Occipital lobe (tissue), 2 donors: ENCODE data around the gene TRUB2. TPM values are rescaled to one million over a fixed set of nuclear protein-coding genes. Genes with fewer than 3 reads are reported as not detected.

Source experiments
- DNase-seq: peaks from one replicate; lab custom pipeline; 2025; lab: John Stamatoyannopoulos, UW
- total RNA-seq: library from RNA; depleted of rRNA; stranded (reverse); fragments of >200 nt; gene quantifications from one replicate; pipeline ENCODE4 v1.2.3, GENCODE V29; 2014

The TRUB2 gene, protein sequence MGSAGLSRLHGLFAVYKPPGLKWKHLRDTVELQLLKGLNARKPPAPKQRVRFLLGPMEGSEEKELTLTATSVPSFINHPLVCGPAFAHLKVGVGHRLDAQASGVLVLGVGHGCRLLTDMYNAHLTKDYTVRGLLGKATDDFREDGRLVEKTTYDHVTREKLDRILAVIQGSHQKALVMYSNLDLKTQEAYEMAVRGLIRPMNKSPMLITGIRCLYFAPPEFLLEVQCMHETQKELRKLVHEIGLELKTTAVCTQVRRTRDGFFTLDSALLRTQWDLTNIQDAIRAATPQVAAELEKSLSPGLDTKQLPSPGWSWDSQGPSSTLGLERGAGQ
- total RNA-seq, result 24.0 TPM

DNA sequence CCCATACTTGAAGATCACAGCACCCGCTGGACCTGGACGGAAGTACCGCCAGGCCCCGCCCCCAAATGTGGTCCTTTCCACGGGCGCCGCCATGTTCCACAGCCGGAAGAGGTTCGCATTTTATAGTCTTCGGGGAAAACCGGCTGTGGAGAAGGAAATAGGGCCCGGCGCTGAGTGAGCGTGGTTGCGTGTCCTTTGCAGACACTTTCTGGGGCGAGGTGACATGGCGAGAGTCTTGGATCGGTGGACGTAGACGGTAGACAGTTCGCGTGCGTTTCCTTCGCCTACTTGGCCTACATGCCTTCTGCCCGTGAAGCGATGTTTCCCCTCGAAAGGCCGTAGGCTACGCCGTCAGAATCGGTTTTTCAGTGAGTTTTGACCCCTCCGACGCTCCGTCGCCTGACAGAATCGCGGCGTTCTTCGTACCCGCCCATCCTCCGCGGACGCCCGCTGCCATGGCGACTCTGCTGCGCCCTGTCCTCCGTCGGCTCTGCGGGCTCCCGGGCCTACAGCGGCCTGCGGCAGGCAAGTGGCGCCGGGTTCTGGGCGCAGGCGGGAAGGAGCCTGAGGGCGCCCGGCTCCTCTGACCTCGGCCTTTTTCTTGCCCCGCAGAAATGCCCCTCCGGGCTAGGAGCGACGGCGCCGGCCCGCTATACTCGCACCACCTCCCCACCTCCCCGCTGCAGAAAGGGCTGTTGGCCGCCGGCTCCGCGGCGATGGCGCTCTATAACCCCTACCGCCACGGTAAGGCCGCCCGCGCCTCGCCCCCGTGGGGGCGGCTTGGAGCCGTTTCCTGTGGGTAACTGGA, at the start of gene TRUB2, which contains the start of gene COQ4:
TSS of gene TRUB2 (minus strand) at position 44 of the 808 bp plus-strand sequence. CDS start at position 5, 39 bp downstream.
TSS of gene COQ4 (plus strand) at position 436 of the 808 bp plus-strand sequence. CDS start at position 456, 20 bp downstream.
- peak; percentile 91 for DNase-seq

DNA sequence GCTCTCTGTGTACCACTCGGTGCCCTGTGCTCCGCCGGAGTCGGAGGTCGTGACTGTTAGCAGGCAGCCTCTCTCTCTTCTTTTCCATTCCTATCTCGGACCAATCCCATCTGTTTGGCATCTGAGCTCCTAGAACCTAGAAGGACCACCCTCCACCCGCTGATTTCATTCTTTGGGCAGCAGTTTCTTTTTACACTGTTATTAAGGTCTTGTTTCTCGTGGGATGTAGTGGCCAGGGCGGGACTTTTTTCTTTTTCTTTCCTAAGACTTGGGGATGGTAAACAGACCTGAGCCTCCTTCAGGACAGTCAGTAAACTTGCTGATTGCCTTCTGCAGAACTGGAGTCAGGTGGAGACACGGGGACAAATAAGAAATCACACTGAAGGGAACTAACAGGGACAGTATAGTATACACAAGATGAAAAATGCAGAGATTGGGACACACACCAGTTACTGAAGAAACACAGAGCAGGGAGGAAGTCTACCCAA, 49.4 kb upstream of the TRUB2 start:
- DNase-seq, result no peak

DNA sequence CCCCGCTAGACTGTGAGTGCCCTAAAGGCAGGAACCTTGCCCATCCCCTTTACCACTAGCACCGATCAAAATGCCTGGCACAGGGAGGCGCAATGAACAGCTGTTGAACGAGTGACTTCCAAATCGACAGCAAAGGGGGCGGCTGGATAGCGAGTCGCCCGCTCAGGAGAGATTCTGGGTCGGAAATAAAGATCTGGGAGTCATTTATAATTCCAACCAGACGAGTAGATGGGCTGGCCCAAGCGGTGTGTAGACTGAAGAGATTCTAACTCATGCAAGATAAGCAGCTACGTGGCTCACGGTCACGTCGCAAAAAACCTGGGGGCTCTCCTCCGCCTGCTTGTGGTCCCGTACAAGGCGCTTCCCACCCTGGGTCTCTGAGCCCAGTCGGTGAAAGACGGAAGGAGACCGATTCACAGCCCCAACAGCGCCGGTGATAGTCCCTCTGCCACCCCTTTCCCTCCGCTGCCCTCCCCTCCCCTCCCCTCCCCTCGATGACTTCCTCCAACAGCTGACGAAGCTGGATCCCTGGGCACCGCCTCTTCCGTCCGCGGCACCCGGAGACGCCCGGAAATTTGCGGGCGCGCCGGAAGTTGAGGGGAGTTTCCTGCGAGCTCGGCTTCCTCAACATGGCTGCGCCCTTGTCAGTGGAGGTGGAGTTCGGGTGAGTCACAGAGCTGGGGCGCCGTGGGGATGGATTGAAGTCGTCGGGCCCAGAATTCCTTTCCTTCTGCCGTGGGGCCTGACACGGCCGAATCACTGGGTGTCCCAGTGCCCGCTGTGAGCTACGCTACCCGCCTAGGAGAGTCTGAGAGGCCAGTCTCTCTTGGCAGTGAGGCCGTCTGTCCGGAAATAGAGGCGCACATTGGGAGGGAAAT, 48.7 kb upstream of the TRUB2 start, which contains the start of gene URM1:
TSS of gene URM1 (plus strand) at position 623 of the 878 bp plus-strand sequence. CDS start at position 630, 7 bp downstream.
- DNase-seq, result peak; percentile 98

DNA sequence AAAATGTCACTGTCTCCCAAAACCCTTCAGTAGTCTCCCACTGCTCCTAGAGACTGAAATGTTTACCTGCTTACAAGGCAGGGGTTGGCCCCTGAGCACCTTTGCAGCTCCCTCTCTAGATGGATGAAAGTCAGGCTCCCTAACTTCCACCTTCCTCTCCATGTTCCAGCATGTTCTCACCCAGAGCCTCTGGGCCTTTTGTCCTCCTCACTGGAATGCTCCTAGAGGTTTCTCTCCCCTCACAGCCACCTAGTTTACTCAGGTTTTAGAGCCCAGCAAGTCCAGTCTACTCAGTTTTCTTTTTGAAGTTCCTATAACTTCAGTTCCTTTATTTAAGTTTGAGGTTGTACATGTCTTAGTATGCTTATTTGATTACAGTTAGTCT, 48.1 kb upstream of the TRUB2 start:
- no peak for DNase-seq

DNA sequence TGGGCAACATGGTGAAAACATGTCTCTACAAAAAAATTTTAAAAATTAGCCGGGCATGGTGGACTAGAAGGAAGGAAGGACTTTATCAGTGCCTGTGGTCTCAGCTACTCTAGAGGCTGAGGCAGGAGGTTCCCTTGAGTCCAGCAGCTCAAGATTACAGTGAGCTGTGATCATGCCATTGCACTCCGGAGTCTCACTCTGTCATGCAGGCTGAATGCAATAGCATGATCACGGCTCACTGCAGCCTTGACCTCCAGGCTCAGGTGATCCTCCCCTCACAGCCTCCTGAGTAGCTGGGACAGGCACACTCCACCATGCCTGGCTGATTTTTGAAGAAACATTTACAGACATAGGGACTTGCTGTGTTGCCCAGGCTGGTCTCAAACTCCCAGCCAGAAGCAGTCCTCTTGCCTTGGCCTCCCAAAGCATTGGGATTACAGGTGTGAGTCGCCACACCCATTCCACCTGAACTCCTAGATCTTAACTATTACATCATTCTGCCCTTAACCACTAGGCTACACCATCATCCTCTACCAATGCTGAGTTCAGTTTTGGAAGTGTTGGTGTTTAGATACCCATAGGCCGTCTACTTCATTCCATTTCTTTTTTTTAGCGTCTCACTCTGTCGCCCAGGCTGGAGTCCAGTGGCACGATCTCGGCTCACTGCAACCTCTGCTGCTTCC, 46.9 kb upstream of the TRUB2 start:
- DNase-seq, result no peak

DNA sequence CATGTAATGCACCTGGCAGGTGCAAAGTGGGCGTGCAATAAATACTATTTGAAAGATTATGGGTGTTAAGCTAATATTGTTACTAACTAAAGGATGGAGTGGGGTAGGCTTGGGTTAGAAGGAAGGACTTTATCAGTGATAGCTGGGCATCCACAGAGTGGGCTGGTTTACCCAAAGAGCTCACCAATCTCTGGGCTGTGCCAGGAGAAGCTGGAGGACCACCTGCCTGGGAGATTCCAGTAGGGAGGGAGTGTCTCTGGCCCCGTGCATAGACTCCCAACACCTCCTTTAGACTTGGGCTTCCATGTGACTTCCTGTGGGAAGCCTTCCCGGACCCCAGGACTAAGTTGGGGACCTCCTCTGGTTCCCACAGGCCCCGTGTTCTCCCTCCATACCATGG, 43.3 kb upstream of the TRUB2 start:
- no peak for DNase-seq

DNA sequence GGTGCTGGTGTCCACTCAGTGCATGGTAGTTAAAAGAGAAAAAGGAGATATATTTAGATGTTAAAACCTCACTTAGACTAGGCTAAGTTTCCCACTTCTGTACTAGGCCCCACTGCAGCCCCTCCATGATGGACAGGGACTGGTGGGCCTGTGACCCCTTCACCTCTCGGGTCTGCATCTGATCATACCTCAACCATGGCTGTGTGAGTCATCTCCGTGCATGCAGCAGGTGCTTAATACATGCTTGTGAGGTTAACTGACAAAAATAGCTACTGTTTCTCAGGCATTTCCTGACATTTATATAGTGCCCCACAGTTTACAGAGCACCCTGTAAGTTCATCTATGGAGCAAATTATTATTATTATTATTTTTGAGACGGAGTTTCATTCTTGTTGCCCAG, 40.5 kb upstream of the TRUB2 start:
- no peak for DNase-seq

DNA sequence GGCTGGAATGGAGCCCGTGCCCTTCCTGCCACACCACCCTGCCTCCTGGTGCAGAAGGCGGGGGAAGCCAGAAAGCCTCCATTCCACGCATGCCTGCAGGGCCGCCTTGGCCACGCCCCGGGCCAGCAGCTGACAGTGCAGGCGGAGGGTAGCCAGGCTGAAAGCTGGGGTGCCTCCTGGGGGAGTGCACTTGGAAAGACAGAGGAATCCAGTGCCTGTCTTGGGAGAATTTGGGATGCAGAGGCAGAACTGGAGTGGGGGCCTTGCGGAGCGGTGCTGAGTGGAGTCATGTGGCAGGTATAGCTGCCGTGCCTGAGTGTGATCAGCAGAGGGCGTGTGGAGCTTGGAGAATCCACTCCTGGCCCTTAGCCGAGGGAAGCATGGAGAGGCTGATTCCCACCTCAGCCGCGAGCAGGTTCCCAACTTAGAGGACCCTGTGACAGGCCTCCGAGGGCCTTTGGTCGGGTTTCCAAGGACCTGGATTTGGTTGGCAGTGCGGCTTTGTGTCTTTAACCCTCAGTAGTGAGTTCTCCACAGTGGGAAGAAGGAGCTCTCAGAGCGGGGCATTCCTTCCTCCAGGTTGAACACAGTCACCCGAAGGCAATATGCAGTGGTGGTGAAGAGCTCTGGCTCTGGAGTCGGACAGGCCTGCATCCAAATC, 39.9 kb upstream of the TRUB2 start:
- peak; percentile 83 for DNase-seq

DNA sequence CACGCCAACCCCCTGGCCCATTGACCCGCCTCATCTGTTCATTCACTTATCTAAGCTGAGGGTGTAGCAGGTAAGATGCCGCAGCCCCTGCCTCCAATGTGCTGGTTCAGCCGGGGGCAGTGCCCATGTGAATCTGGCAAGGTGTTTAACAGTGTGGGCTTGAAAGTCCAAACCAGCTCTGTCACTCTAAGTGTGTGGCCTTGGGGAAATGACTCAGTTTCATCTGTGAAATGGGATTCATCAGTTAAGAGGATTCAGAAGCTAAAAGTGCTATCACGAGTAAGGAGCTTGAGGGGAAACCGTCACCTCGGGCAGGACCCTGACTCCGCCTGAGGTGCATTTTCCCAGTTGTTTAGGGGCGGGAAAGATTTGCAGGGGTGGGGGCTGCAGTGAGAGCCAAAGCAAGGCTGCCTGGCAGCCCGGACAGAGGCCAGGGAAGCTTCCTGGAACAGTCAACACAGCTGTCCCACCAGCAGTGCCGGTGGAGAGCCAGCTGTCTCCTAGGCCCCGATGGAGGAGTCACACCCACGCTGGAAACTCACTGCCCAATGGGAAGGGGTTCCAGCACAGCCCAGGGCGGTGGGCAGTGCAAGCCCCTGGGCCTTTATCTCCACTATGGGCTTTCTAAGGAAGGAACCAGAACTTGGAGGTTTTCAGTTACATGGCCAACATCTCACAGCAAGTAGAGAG, 39.2 kb upstream of the TRUB2 start:
- no peak for DNase-seq

DNA sequence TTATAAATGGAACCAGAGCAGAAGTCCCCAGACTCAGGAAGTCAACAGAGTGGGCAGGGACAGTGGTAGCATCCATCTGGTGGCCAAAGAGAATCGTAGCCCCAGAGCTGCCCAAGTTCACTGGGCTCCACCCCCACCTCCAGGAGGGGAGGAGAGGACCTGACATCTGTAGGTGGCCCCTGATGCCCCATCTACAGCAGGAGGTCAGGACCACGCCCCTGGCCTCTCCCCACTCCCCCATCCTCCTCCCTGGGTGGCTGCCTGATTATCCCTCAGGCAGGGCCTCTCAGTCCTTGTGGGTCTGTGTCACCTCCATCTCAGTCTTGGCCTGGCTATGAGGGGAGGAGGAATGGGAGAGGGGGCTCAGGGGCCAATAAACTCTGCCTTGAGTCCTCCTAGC, 38.6 kb upstream of the TRUB2 start:
- DNase-seq, result no peak

DNA sequence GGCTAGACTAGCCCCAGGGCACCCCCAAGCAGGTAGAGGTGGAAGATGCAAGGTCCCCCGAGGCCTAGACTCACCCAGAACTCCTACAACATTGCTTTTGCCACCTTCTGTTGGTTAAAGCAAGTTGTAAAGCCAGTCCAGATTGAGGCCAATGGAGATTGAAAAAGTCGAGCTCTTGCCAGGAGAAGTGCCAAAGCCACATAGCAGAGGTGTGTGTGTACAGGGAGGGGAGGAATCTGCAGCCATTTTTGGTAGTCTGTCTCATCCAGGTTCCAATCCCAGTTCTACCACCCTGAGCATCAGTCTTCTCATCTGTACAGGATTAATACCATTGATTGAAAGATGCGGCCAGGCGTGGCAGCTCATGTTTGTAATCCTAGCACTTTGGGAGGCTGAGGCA, 36.6 kb upstream of the TRUB2 start:
- DNase-seq, result no peak

DNA sequence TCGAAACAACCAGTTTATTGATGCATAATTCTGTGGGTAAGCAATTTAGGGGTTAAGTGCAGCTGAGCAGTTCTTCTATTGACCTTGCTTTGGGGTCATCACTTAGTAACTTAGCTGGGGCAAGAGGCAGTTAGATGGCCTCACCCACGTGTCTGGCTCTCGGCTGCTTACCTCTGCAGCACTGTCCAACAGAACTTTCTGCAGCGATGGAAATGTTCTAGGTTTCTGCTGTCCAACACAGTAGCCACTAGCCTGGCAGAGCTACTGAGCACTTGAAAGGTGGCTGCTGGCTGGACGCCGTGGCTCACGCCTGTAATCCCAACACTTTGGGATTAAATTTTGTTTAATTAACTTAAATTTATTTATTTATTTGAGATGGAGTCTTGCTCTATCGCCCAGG, 35.8 kb upstream of the TRUB2 start:
- DNase-seq, result no peak

DNA sequence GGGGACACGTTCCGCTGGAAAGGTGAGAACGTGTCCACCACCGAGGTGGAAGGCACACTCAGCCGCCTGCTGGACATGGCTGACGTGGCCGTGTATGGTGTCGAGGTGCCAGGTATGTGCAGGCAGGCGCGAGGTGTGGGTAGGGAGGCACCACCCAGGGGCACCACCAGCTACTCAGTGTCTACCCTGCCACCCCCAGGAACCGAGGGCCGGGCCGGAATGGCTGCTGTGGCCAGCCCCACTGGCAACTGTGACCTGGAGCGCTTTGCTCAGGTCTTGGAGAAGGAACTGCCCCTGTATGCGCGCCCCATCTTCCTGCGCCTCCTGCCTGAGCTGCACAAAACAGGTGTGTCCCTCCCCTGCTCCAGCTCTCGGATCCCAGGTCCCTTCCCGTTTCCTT, 33.2 kb upstream of the TRUB2 start:
- DNase-seq, result no peak

DNA sequence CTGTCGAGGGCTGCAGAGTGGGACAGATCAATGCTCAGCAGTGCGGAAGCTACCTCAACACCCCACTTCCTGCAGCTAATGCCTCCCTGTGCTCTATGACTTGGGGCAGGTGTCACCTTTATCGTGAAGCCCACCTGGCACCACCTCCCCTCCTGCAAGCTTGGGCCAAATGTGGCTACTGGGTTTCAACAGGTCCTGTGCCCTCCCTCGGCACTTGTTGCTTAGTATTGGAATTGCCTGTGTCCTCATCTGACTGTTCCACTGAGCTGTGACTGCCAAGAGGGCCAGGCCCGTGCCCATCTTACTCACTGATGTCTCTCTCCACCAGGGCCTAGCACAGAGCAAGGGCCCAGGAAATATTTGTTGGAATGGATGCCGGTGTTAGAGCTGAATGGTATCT, 27.5 kb upstream of the TRUB2 start:
- no peak for DNase-seq

DNA sequence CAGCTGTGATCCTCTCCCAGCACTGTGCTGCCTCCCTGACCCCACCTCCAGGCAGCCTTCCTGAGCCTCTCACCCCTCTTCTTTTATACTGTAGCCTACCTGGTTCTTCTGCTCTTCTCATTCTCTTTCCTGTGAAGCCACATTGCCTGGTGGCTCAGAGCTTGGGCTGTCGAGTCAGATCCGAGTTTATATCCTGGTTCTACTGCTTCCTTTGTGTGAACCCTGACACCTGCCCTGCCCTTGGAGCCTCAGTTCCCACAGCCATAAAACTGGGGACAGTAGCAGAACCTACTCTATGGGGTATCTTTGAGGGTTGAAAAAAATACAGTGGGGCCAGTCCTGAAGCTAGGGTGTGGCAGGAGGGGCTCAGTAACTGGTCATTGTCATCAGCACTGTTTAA, 26.9 kb upstream of the TRUB2 start:
- no peak for DNase-seq

DNA sequence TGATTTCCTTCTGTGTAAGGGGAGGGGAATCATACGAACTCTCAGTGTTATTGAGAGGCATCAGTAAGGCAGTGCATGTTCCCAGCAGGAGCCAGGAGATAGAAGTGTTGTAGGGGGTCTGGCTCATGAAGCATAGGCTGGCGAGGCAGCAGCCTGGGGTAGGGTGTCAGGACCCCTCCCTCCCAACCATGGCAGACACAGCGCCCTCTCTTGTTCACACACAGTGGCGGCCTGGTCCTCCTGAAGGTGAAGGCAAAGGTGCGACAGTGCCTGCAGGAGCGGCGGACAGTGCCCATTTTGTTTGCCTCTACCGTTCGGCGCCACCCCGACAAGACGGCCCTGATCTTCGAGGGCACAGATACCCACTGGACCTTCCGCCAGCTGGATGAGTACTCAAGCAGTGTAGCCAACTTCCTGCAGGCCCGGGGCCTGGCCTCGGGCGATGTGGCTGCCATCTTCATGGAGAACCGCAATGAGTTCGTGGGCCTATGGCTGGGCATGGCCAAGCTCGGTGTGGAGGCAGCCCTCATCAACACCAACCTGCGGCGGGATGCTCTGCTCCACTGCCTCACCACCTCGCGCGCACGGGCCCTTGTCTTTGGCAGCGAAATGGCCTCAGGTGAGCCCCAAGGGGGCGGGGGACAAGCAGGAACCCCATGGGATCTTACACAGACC, 22.8 kb upstream of the TRUB2 start:
- no peak for DNase-seq

DNA sequence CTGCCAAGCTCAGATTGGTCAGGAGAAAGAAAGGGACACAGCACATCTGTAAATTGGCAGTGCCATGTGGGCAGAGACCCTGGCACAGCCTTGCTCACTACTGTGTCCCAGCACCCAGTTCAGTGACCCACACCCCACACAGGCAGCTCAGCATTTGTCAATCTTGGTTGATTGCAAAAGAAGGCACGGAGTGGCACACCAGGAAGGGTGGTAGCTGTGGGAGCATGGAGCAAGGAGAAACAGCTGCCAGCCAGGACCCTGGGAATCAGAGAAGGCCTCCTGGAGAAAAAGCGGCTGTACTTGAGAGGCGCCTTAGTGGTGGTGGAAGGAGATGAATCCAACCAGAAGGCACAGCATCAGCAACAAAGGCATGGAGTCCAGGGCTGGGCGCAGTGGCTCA, 21.6 kb upstream of the TRUB2 start:
- no peak for DNase-seq

DNA sequence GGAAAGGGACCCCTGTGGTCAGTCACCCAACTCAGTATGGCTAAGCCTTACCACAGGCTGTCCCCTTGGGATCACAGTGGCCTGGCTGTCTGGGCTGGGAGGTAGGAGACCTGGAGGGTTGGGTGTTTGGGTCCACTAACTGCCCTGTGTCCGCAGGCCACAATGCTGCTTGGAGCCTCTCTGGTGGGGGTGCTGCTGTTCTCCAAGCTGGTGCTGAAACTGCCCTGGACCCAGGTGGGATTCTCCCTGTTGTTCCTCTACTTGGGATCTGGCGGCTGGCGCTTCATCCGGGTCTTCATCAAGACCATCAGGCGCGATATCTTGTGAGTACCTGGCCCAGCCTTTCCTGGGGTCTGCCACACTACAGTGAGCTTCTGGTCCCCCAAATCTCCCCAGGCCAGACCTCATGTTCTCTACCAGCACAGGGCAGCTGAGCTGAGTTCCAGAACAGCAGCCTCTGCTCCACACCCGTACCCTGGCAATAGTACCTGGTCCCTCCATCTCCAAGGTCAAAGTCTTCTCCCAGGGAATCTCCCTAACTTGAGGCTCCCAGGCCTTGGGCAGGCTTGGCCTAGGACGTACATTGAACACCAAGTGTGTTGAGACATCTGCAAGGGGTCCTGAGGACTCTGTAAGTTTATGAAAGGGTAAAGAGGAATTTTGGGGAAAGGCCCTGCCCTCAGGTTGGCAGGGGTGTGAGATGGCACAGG, 20.9 kb upstream of the TRUB2 start:
- no peak for DNase-seq

DNA sequence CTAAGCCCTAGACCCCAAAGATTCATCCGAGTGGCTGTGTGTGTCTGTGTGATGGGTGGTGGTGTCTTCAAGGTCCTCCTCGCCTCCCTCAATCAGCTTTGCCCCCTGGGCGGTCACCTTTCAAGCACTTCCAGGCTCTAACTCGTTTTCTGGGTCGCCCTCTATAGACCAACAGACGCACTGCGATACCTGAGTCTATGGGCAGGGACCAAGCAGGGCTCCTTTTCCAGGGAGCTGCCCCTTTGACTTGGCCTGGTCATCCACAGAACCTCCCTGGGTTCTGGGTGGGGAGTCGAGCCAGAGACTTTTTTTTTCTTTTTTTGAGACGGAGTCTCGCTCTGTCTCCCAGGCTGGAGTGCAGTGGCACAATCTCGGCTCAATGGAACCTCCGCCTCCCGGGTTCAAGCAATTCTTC, 19.2 kb upstream of the TRUB2 start:
- no peak for DNase-seq
